HEK293 (cell line): Measurements from ENCODE around the gene ZSCAN16.

ENCODE experiments used
- AEBP2 ChIP-seq: fragments of 450-650 bp; formaldehyde crosslinking; IDR thresholded peaks from 2 replicates; pipeline ENCODE4 v1.5.1; 2016; ENCODE audit warnings: missing biosample characterization, missing genetic modification characterization, borderline replicate concordance
- BCL11A ChIP-seq: fragments of 450-650 bp; formaldehyde crosslinking; IDR thresholded peaks from 2 replicates; pipeline ENCODE4 v1.5.1; 2016; ENCODE audit warnings: low read depth, missing biosample characterization, missing genetic modification characterization
- GLIS1 ChIP-seq: fragments of 450-650 bp; formaldehyde crosslinking; IDR thresholded peaks from 2 replicates; pipeline ENCODE4 v1.5.1; 2016; ENCODE audit warnings: missing biosample characterization, missing genetic modification characterization
- HOXD13 ChIP-seq: sonication (generic); formaldehyde crosslinking; IDR thresholded peaks from 2 replicates; pipeline ENCODE4 v1.8.0; 2022; ENCODE audit warnings: missing genetic modification reagents, borderline replicate concordance
- KLF8 ChIP-seq: fragments of 450-650 bp; formaldehyde crosslinking; IDR thresholded peaks from 2 replicates; pipeline ENCODE4 v1.5.1; 2016; ENCODE audit warnings: missing biosample characterization, missing genetic modification characterization
- SALL2 ChIP-seq: fragments of 450-650 bp; formaldehyde crosslinking; IDR thresholded peaks from 2 replicates; pipeline ENCODE4 v1.5.0; 2017; ENCODE audit warnings: missing biosample characterization, mild to moderate bottlenecking, missing genetic modification characterization, borderline replicate concordance
- SCRT2 ChIP-seq: fragments of 450-650 bp; formaldehyde crosslinking; IDR thresholded peaks from 2 replicates; pipeline ENCODE4 v1.5.1; 2016; ENCODE audit warnings: missing biosample characterization, missing genetic modification characterization
- SP7 ChIP-seq: fragments of 450-650 bp; formaldehyde crosslinking; IDR thresholded peaks from 2 replicates; pipeline ENCODE4 v1.5.1; 2016; ENCODE audit warnings: missing biosample characterization, missing genetic modification characterization
- WT1 ChIP-seq: fragments of 450-650 bp; formaldehyde crosslinking; IDR thresholded peaks from 2 replicates; pipeline ENCODE4 v1.5.1; 2016; ENCODE audit warnings: missing biosample characterization, missing genetic modification characterization
- ZNF10 ChIP-seq: fragments of 450-650 bp; formaldehyde crosslinking; IDR thresholded peaks from 2 replicates; pipeline ENCODE4 v1.5.1; 2017; ENCODE audit warnings: missing biosample characterization, missing genetic modification characterization
- ZNF157 ChIP-seq: fragments of 450-650 bp; formaldehyde crosslinking; IDR thresholded peaks from 2 replicates; pipeline ENCODE4 v1.5.1; 2016; ENCODE audit warnings: missing biosample characterization, missing genetic modification characterization
- ZNF19 ChIP-seq: fragments of 450-650 bp; formaldehyde crosslinking; IDR thresholded peaks from 2 replicates; pipeline ENCODE4; 2016; ENCODE audit warnings: missing biosample characterization, missing genetic modification characterization, low read depth
- ZNF2 ChIP-seq: fragments of 450-650 bp; formaldehyde crosslinking; IDR thresholded peaks from 2 replicates; pipeline ENCODE4 v1.5.1; 2016; ENCODE audit warnings: missing biosample characterization, missing genetic modification characterization
- ZNF202 ChIP-seq: fragments of 450-650 bp; formaldehyde crosslinking; IDR thresholded peaks from 2 replicates; pipeline ENCODE4 v1.5.1; 2016; ENCODE audit warnings: missing biosample characterization, missing genetic modification characterization, borderline replicate concordance
- ZNF223 ChIP-seq: fragments of 450-650 bp; formaldehyde crosslinking; IDR thresholded peaks from 2 replicates; pipeline ENCODE4 v1.5.1; 2016; ENCODE audit warnings: missing biosample characterization, missing genetic modification characterization
- ZNF239 ChIP-seq: fragments of 450-650 bp; formaldehyde crosslinking; IDR thresholded peaks from 2 replicates; pipeline ENCODE4 v1.5.1; 2016; ENCODE audit warnings: missing biosample characterization, missing genetic modification characterization
- ZNF248 ChIP-seq: fragments of 450-650 bp; formaldehyde crosslinking; IDR thresholded peaks from 2 replicates; pipeline ENCODE4 v1.5.1; 2017; ENCODE audit warnings: missing biosample characterization, missing genetic modification characterization
- ZNF274 ChIP-seq, 2 experiments: fragments of 200-500 bp in 1 of 2; fragments of 450-650 bp in 1 of 2; sonication (Bioruptor generic) in 1 of 2; formaldehyde crosslinking in 1 of 2; IDR thresholded peaks; 2 replicates each; pipeline versions ENCODE4 v1.5.1 to v1.6.1; 2014 to 2016; ENCODE audit warnings: borderline replicate concordance in 1 of 2, inconsistent platforms in 1 of 2, low read length in 1 of 2, missing biosample characterization in 1 of 2, missing genetic modification characterization in 1 of 2
- ZNF280D ChIP-seq: fragments of 450-650 bp; formaldehyde crosslinking; IDR thresholded peaks from 2 replicates; pipeline ENCODE4 v1.5.1; 2016; ENCODE audit warnings: missing biosample characterization, missing genetic modification characterization
- ZNF324 ChIP-seq: fragments of 450-650 bp; formaldehyde crosslinking; IDR thresholded peaks from 2 replicates; pipeline ENCODE4 v1.5.1; 2016; ENCODE audit warnings: missing biosample characterization, missing genetic modification characterization
- ZNF335 ChIP-seq: fragments of 450-650 bp; formaldehyde crosslinking; conservative IDR thresholded peaks from 2 replicates; pipeline ENCODE4 v1.5.1; 2016; ENCODE audit warnings: missing biosample characterization, missing genetic modification characterization
- ZNF416 ChIP-seq: fragments of 450-650 bp; formaldehyde crosslinking; IDR thresholded peaks from 2 replicates; pipeline ENCODE4 v1.5.1; 2016; ENCODE audit warnings: missing biosample characterization, missing genetic modification characterization
- ZNF529 ChIP-seq: fragments of 450-650 bp; formaldehyde crosslinking; IDR thresholded peaks from 2 replicates; pipeline ENCODE4 v1.5.1; 2017; ENCODE audit warnings: missing genetic modification characterization, missing biosample characterization; ENCODE audit not compliant: insufficient replicate concordance
- ZNF530 ChIP-seq: fragments of 450-650 bp; formaldehyde crosslinking; IDR thresholded peaks from 2 replicates; pipeline ENCODE4 v1.5.1; 2016; ENCODE audit warnings: low read depth, missing biosample characterization, missing genetic modification characterization
- ZNF548 ChIP-seq: fragments of 450-650 bp; formaldehyde crosslinking; IDR thresholded peaks from 2 replicates; pipeline ENCODE4 v1.5.1; 2016; ENCODE audit warnings: missing biosample characterization, missing genetic modification characterization
- ZNF549 ChIP-seq: fragments of 450-650 bp; IDR thresholded peaks from 2 replicates; pipeline ENCODE4 v1.5.1; 2018; ENCODE audit warnings: missing biosample characterization, missing genetic modification characterization, mild to moderate bottlenecking, inconsistent platforms, moderate library complexity
- ZNF580 ChIP-seq: fragments of 450-650 bp; formaldehyde crosslinking; IDR thresholded peaks from 2 replicates; pipeline ENCODE4 v1.5.1; 2016; ENCODE audit warnings: missing biosample characterization, missing genetic modification characterization
- ZNF654 ChIP-seq: fragments of 450-650 bp; formaldehyde crosslinking; IDR thresholded peaks from 2 replicates; pipeline ENCODE4 v1.5.1; 2016; ENCODE audit warnings: low read depth, missing biosample characterization, missing genetic modification characterization
- ZSCAN16 ChIP-seq: fragments of 450-650 bp; formaldehyde crosslinking; IDR thresholded peaks from 2 replicates; pipeline ENCODE4 v1.5.1; 2016; ENCODE audit warnings: missing biosample characterization, missing genetic modification characterization
- ZSCAN30 ChIP-seq: fragments of 450-650 bp; IDR thresholded peaks from 2 replicates; pipeline ENCODE4 v1.5.1; 2018; ENCODE audit warnings: missing biosample characterization, mild to moderate bottlenecking, missing genetic modification characterization, moderate library complexity
- ZXDB ChIP-seq: fragments of 450-650 bp; formaldehyde crosslinking; IDR thresholded peaks from 2 replicates; pipeline ENCODE4 v1.5.1; 2016; ENCODE audit warnings: missing biosample characterization, missing genetic modification characterization
- TF ChIP-seq, protein P1 (sequence below): fragments of 450-650 bp; formaldehyde crosslinking; IDR thresholded peaks from 2 replicates; pipeline ENCODE4 v1.5.1; 2016; ENCODE audit warnings: missing biosample characterization, missing genetic modification characterization
- TF ChIP-seq, protein P2 (sequence below): fragments of 450-650 bp; formaldehyde crosslinking; IDR thresholded peaks from 2 replicates; pipeline ENCODE4 v1.5.1; 2016; ENCODE audit warnings: missing biosample characterization, missing genetic modification characterization

The ZSCAN16 gene

DNA sequence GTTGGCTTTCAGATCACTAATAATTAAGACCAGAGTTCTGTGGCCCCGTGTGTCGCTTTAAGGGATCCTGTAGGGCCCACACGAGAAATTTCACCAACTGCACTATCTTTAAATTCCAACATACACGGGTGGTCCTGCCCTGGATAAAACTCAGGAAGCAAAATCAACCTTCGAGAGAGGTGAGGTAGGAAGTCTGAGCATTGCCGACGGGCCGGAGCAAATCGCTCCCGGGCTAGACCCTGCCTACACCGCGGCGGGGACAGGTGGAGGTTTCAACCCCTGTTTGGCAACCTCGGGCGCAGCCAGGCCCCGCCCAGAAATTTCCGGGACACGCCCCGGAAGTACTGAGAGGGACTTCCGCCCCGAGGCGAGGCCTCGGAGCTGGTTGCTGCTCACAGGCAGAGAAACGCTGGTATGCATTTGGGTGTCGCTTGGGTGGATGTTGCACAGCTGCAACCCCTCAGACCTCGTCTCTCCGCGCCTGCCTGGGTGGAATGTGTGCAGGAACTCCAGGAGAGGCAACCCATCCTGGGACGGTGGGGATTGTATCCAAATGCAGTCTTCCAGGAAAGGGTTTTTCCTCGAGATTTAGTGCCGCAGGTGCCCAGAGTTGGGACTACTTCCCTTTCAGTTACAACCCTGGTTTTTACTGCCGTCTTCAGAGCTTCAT lies 37.1 kb downstream of the ZSCAN16 start (continued):
- TF ChIP-seq, protein P1, sequence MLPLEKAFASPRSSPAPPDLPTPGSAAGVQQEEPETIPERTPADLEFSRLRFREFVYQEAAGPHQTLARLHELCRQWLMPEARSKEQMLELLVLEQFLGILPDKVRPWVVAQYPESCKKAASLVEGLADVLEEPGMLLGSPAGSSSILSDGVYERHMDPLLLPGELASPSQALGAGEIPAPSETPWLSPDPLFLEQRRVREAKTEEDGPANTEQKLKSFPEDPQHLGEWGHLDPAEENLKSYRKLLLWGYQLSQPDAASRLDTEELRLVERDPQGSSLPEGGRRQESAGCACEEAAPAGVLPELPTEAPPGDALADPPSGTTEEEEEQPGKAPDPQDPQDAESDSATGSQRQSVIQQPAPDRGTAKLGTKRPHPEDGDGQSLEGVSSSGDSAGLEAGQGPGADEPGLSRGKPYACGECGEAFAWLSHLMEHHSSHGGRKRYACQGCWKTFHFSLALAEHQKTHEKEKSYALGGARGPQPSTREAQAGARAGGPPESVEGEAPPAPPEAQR (tag by site-specific recombination): no peak
- TF ChIP-seq ZNF529 (tag by site-specific recombination): no peak
- TF ChIP-seq GLIS1: no peak
- no peak for TF ChIP-seq ZNF530 (tag by site-specific recombination)
- no peak for TF ChIP-seq ZNF324 (tag by site-specific recombination)
- TF ChIP-seq ZNF239 (tag by site-specific recombination): no peak
- TF ChIP-seq HOXD13 (CRISPR knock-in tag): no peak
- peak; percentile 67 for TF ChIP-seq ZNF335 (tag by site-specific recombination)
- TF ChIP-seq ZNF10 (tag by site-specific recombination): no peak
- no peak for TF ChIP-seq ZNF654
- peak; percentile 48; the same call in 1 of the 2 replicates for TF ChIP-seq ZXDB (tag by site-specific recombination)
- no peak for TF ChIP-seq ZNF223 (tag by site-specific recombination)
- TF ChIP-seq, protein P2, sequence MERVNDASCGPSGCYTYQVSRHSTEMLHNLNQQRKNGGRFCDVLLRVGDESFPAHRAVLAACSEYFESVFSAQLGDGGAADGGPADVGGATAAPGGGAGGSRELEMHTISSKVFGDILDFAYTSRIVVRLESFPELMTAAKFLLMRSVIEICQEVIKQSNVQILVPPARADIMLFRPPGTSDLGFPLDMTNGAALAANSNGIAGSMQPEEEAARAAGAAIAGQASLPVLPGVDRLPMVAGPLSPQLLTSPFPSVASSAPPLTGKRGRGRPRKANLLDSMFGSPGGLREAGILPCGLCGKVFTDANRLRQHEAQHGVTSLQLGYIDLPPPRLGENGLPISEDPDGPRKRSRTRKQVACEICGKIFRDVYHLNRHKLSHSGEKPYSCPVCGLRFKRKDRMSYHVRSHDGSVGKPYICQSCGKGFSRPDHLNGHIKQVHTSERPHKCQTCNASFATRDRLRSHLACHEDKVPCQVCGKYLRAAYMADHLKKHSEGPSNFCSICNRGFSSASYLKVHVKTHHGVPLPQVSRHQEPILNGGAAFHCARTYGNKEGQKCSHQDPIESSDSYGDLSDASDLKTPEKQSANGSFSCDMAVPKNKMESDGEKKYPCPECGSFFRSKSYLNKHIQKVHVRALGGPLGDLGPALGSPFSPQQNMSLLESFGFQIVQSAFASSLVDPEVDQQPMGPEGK (tag by site-specific recombination): no peak
- TF ChIP-seq ZNF274 (IDR thresholded peaks at IDR 0.05; ENCODE audit: low read length): no peak
- TF ChIP-seq ZNF274 (tag by site-specific recombination; IDR thresholded peaks at IDR 0.05; ENCODE audit: borderline replicate concordance): no peak
- no peak for TF ChIP-seq ZNF19 (tag by site-specific recombination)
- no peak for TF ChIP-seq ZSCAN16
- TF ChIP-seq ZNF280D: no peak
- no peak for TF ChIP-seq SALL2 (tag by site-specific recombination)
- no peak for TF ChIP-seq ZNF416 (tag by site-specific recombination)
- no peak for TF ChIP-seq ZNF549 (tag by site-specific recombination)
- TF ChIP-seq ZNF548 (tag by site-specific recombination): no peak
- no peak for TF ChIP-seq ZNF248 (tag by site-specific recombination)
- peak; percentile 63; the same call in 1 of the 2 replicates for TF ChIP-seq ZNF2 (tag by site-specific recombination)
- TF ChIP-seq SCRT2: peak; percentile 81
- TF ChIP-seq ZNF580: no peak
- TF ChIP-seq BCL11A (tag by site-specific recombination): no peak
- no peak for TF ChIP-seq WT1 (tag by site-specific recombination)
- no peak for TF ChIP-seq ZNF202 (tag by site-specific recombination)
- no peak for TF ChIP-seq ZNF157 (tag by site-specific recombination)
- TF ChIP-seq AEBP2: no peak
- TF ChIP-seq SP7 (tag by site-specific recombination): peak; percentile 58
- no peak; the same call in 1 of the 2 replicates for TF ChIP-seq ZSCAN30 (tag by site-specific recombination)
- TF ChIP-seq KLF8 (tag by site-specific recombination): peak; percentile 86
